Endothelial cell of umbilical vein (primary cell): ENCODE data around the gene HDGFL2. TPM values are rescaled to one million over a fixed set of nuclear protein-coding genes. Genes with fewer than 3 reads are reported as not detected.

Experiments used
- BruUV-seq: library from RNA; stranded (reverse); fragments of 400-500 nt; replicated peaks from 2 replicates; lab custom pipeline; 2021; lab: Mats Ljungman, UMichigan
- CTCF ChIA-PET: fragments of 300-600, 350-600 bp; sonication (Branson Sonifier 250); formaldehyde crosslinking; loops from one replicate; lab custom pipeline; 2021; ENCODE audit warnings: antibody characterized with exemption, inconsistent platforms; lab: Charles Lee
- POLR2A ChIA-PET: fragments of 300-600, 350-600 bp; sonication (Branson Sonifier 250); formaldehyde crosslinking; loops from one replicate; lab custom pipeline; 2021; ENCODE audit warnings: antibody characterized with exemption, inconsistent platforms; lab: Charles Lee
- DNase-seq: peaks from one replicate; pipeline ENCODE4 v3.0.0-alpha.2; 2011; ENCODE audit warnings: low read depth, low spot score
- FAIRE-seq: peaks from 2 replicates; lab custom pipeline; 2011; peaks lifted over from hg19 to GRCh38; lab: Jason Lieb, UNC
- H2AFZ ChIP-seq: 2 replicates; pipeline ENCODE4 v1.6.0; 2012; ENCODE audit warnings: low read depth, low read length, control low read depth, inconsistent platforms
- H3K27ac ChIP-seq: 2 replicates; pipeline ENCODE4 v1.5.1; 2011; ENCODE audit warnings: low read depth, mild to moderate bottlenecking, control low read depth, low read length, moderate library complexity; ENCODE audit not compliant: insufficient read depth
- H3K27me3 ChIP-seq, 2 experiments: 2 replicates each; pipeline versions ENCODE4 v1.6.0 to v1.6.1; 2011; ENCODE audit warnings: low read length in 2 of 2, mixed read lengths in 1 of 2; ENCODE audit not compliant: control insufficient read depth in 2 of 2, insufficient read depth in 2 of 2
- H3K36me3 ChIP-seq, 2 experiments: 2 replicates in 1 of 2; 3 replicates in 1 of 2; pipeline ENCODE4 v1.5.1; 2011; ENCODE audit warnings: low read length in 2 of 2, mild to moderate bottlenecking in 1 of 2, moderate library complexity in 1 of 2; ENCODE audit not compliant: control insufficient read depth in 2 of 2, insufficient read depth in 2 of 2; ENCODE audit errors: extremely low read depth in 1 of 2
- H3K4me1 ChIP-seq: 3 replicates; pipeline ENCODE4 v1.5.1; 2011; ENCODE audit warnings: mild to moderate bottlenecking, low read length; ENCODE audit not compliant: control insufficient read depth, insufficient read depth; ENCODE audit errors: extremely low read depth
- H3K4me2 ChIP-seq: 2 replicates; pipeline ENCODE4 v1.6.1; 2011; ENCODE audit warnings: low read length, control low read depth, mixed read lengths; ENCODE audit not compliant: insufficient read depth
- H3K4me3 ChIP-seq, 3 experiments: fragments of 200-600 bp in 1 of 3; sonication (generic), shearing (Covaris generic) in 1 of 3; replicated peaks in 1 of 3; 2 replicates each; pipeline ENCODE4 v1.5.1; 2011 to 2016; ENCODE audit warnings: control low read depth in 3 of 3, low read length in 3 of 3, mild to moderate bottlenecking in 2 of 3, inconsistent platforms in 1 of 3, low read depth in 1 of 3, moderate library complexity in 1 of 3; ENCODE audit not compliant: insufficient read depth in 1 of 3
- H3K79me2 ChIP-seq: 2 replicates; pipeline ENCODE4 v1.6.0; 2012; ENCODE audit warnings: low read length, inconsistent platforms; ENCODE audit not compliant: control insufficient read depth, insufficient read depth
- H3K9ac ChIP-seq: replicated peaks from 2 replicates; pipeline ENCODE3; 2011; ENCODE audit warnings: low read length, control low read depth; ENCODE audit not compliant: insufficient read depth; ENCODE audit errors: extremely low read depth
- H3K9me1 ChIP-seq: replicated peaks from 3 replicates; pipeline ENCODE4 v1.6.0; 2011; ENCODE audit warnings: mild to moderate bottlenecking, low read length; ENCODE audit not compliant: control insufficient read depth, insufficient read depth; ENCODE audit errors: extremely low read depth
- H3K9me3 ChIP-seq: replicated peaks from 2 replicates; pipeline ENCODE4 v1.5.1; 2012; ENCODE audit warnings: low read length, inconsistent platforms; ENCODE audit not compliant: control insufficient read depth, insufficient read depth
- H4K20me1 ChIP-seq: replicated peaks from 2 replicates; pipeline ENCODE3; 2011; ENCODE audit warnings: mild to moderate bottlenecking, low read length; ENCODE audit not compliant: control insufficient read depth, insufficient read depth; ENCODE audit errors: extremely low read depth
- EZH2 ChIP-seq: IDR thresholded peaks from 2 replicates; pipeline ENCODE4 v1.6.1; 2012; ENCODE audit warnings: borderline replicate concordance, low read depth, mild to moderate bottlenecking, moderate library complexity, low read length, inconsistent platforms; ENCODE audit not compliant: severe bottlenecking
- FOS ChIP-seq: IDR thresholded peaks from 2 replicates; pipeline ENCODE4 v1.6.1; 2011; ENCODE audit warnings: mild to moderate bottlenecking, low read length, moderate library complexity, borderline replicate concordance; ENCODE audit not compliant: insufficient read depth
- GATA2 ChIP-seq: IDR thresholded peaks from 2 replicates; pipeline ENCODE4 v1.7.0; 2011; ENCODE audit warnings: low read depth, mild to moderate bottlenecking, moderate library complexity, mixed read lengths, low read length; ENCODE audit not compliant: insufficient read length, insufficient read depth
- JUN ChIP-seq: IDR thresholded peaks from 2 replicates; pipeline ENCODE4 v1.6.1; 2011; ENCODE audit warnings: borderline replicate concordance, low read depth; ENCODE audit not compliant: insufficient read length, insufficient read depth
- MYC ChIP-seq: IDR thresholded peaks from one replicate; pipeline ENCODE4 v1.6.1; 2011; ENCODE audit warnings: mild to moderate bottlenecking, low read depth, low read length
- POLR2A ChIP-seq: IDR thresholded peaks from 2 replicates; pipeline ENCODE4 v1.6.1; 2012; ENCODE audit warnings: low read depth, mild to moderate bottlenecking, control low read depth, low read length
- POLR2AphosphoS5 ChIP-seq: IDR thresholded peaks from 2 replicates; pipeline ENCODE4 v1.6.1; 2012; ENCODE audit warnings: low read depth, mild to moderate bottlenecking, control low read depth, low read length, moderate library complexity; ENCODE audit not compliant: insufficient read depth
- dilution Hi-C: fragments of 300-500 bp; cut with MboI; formaldehyde crosslinking; loops from one replicate; pipeline ENCODE4 v1.15.0; 2019; ENCODE audit warnings: low sequenced_read_pairs; ENCODE audit not compliant: extremely low pct_ligation_motif_present
- intact Hi-C: fragments of 100-400 bp; cut with micrococcal nuclease; formaldehyde crosslinking; loops from one replicate; pipeline ENCODE4 v1.10.0; 2022
- polyA plus RNA-seq, 4 experiments: library from polyadenylated mRNA; depleted of rRNA in 3 of 4; stranded (reverse) in 3 of 4; unstranded in 1 of 4; fragments of >200 nt; gene quantifications; 2 replicates each; pipeline versions ENCODE4 v1.2.1 to v1.2.3, GENCODE V29; 2011 to 2012; ENCODE audit warnings: missing spikeins in 1 of 4
- total RNA-seq: library from RNA; stranded (reverse); gene quantifications from 2 replicates; pipeline ENCODE4 v1.2.3, GENCODE V29; 2021
- TF ChIP-seq, protein P1 (sequence below), 2 donors: IDR thresholded peaks; 1 replicate in 1 of 2; 2 replicates in 1 of 2; pipeline ENCODE4 v1.5.1; 2011; ENCODE audit warnings: low read length in 2 of 2, mild to moderate bottlenecking in 2 of 2, moderate library complexity in 2 of 2, control low read depth in 1 of 2, inconsistent platforms in 1 of 2, low read depth in 1 of 2; ENCODE audit not compliant: insufficient read depth in 1 of 2; ENCODE audit errors: extremely low read depth in 1 of 2
- TF ChIP-seq, protein P2 (sequence below): IDR thresholded peaks from 2 replicates; pipeline ENCODE4 v1.6.1; 2011; ENCODE audit not compliant: insufficient read depth, insufficient read length

HDGFL2 gene
- total and polyA plus RNA-seq, 2 donors (not counting 3 experiments of a cell fraction or from before 2014, with no cell fraction given): 39.1 to 79.6 TPM

DNA sequence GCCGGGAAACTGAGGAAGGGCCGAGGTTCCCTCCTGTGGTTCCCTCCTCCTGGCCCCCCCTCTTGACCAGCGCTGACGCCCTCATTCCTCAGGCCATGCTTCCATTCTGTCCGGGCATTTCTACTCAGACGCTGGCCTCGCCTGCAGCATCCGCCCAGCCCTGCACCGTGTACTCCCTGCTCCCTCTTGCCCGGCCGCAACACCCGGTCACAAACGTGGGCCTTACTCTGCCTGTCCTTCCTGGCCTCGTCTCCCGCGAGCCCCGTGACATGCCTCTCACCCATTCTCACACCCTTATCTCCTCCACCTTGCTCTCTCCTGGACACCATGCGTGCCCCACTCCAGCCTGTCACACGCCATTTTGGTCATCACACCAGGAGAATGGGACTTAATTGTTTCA is 11.3 kb downstream of the HDGFL2 start:
- no peaks in the 10 kb centered on the region for H4K20me1 ChIP-seq
- no peak overlapping the region for H3K4me3 ChIP-seq
- H3K4me1 ChIP-seq: no peaks in the 10 kb centered on the region
- no peak for DNase-seq
- TF ChIP-seq, protein P1, sequence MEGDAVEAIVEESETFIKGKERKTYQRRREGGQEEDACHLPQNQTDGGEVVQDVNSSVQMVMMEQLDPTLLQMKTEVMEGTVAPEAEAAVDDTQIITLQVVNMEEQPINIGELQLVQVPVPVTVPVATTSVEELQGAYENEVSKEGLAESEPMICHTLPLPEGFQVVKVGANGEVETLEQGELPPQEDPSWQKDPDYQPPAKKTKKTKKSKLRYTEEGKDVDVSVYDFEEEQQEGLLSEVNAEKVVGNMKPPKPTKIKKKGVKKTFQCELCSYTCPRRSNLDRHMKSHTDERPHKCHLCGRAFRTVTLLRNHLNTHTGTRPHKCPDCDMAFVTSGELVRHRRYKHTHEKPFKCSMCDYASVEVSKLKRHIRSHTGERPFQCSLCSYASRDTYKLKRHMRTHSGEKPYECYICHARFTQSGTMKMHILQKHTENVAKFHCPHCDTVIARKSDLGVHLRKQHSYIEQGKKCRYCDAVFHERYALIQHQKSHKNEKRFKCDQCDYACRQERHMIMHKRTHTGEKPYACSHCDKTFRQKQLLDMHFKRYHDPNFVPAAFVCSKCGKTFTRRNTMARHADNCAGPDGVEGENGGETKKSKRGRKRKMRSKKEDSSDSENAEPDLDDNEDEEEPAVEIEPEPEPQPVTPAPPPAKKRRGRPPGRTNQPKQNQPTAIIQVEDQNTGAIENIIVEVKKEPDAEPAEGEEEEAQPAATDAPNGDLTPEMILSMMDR (IDR thresholded peaks at IDR 0.05; ENCODE audit: extremely low read depth in 1 of 2, insufficient read depth in 1 of 2, low read depth in 1 of 2, low read length in 2 of 2): no peak
- TF ChIP-seq FOS (no peak), POLR2AphosphoS5 (no peak), JUN (no peak), POLR2A (no peak), EZH2 (no peak), GATA2 (no peak), MYC (no peak)
- TF ChIP-seq, protein P2, sequence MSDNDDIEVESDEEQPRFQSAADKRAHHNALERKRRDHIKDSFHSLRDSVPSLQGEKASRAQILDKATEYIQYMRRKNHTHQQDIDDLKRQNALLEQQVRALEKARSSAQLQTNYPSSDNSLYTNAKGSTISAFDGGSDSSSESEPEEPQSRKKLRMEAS: no peak
- peaks cover 8 to 23% of the 10 kb centered on the region in 2 experiments for H3K36me3 ChIP-seq
- ChIA-PET CTCF (interaction anchor here (0.7 kb wide), 1 partner anchor 12 kb away, joined by 3 read pairs; no protein-coding TSS in a partner anchor), POLR2A (no interaction called here)
- no peak overlapping the region for H3K27ac ChIP-seq
- BruUV-seq: no TSS peak
- H3K9me1 ChIP-seq: no peaks in the 10 kb centered on the region
- FAIRE-seq: no peak
- H3K9me3 ChIP-seq: no peaks in the 10 kb centered on the region
- intact Hi-C loops (no loop called here), dilution Hi-C loops (no loop called here)
- no peaks in the 10 kb centered on the region for H3K27me3 ChIP-seq
- H3K79me2 ChIP-seq: no peaks in the 10 kb centered on the region
- H3K4me2 ChIP-seq: no peak overlapping the region
- H2AFZ ChIP-seq: no peak overlapping the region
- no peak overlapping the region for H3K9ac ChIP-seq
